Panc1 (cell line): ENCODE data around the gene TNIK.

Experiments
- CTCF ChIP-seq: fragments of 450-650 bp; IDR thresholded peaks from 2 replicates; pipeline ENCODE4 v1.5.1; 2017; ENCODE audit warnings: mild to moderate bottlenecking
- REST ChIP-seq, 2 experiments: IDR thresholded peaks; 2 replicates each; pipeline ENCODE4 v1.6.1; 2011 to 2012; ENCODE audit warnings: low read depth in 2 of 2, control low read depth in 1 of 2, low read length in 1 of 2, mild to moderate bottlenecking in 1 of 2, moderate library complexity in 1 of 2; ENCODE audit not compliant: insufficient read depth in 1 of 2
- TCF7L2 ChIP-seq: IDR thresholded peaks from 2 replicates; pipeline ENCODE4 v1.6.1; 2011; ENCODE audit warnings: mild to moderate bottlenecking, low read depth, low read length, inconsistent platforms

- TF ChIP-seq CTCF (no peak), REST (IDR thresholded peaks at IDR 0.05; ENCODE audit: insufficient read depth in 1 of 2, low read depth in 2 of 2, low read length in 1 of 2) (no peak), TCF7L2 (no peak)
These were observed 118.0 kb downstream of the TNIK start for GRCh38 chr3:171342200-171342599.
